Right atrium auricular region (tissue), 2 donors: ENCODE measurements around the gene PRB2. TPM values are rescaled to one million over a fixed set of nuclear protein-coding genes. Genes with fewer than 3 reads are reported as not detected.
"Not testable (repeated sequence)": the region's sequence is repeated elsewhere in the genome, so short reads cannot be mapped to it uniquely, and the experiment has no call there.

Source experiments
- DNase-seq: peaks from one replicate; pipeline ENCODE4 v3.0.0-alpha.2; 2019; ENCODE audit warnings: low spot score
- H3K27ac ChIP-seq, 2 donors: fragments of 200-600 bp; sonication (generic); 1 replicate in 1 of 2; 2 replicates in 1 of 2; pipeline ENCODE4 v1.5.1; 2016 to 2019
- H3K27me3 ChIP-seq, 2 donors: fragments of 200-600 bp; sonication (generic); one replicate each; pipeline versions ENCODE4 v1.5.1 to v1.6.0; 2017 to 2019
- H3K36me3 ChIP-seq: fragments of 200-600 bp; sonication (generic); one replicate; pipeline ENCODE4 v1.5.1; 2016
- H3K4me1 ChIP-seq, 2 donors: fragments of 200-600 bp; sonication (generic); one replicate each; pipeline versions ENCODE4 v1.5.1 to v1.6.0; 2017 to 2019
- H3K4me3 ChIP-seq, 2 donors: fragments of 200-600 bp; sonication (generic); 1 replicate in 1 of 2; 2 replicates in 1 of 2; pipeline ENCODE4 v1.5.1; 2017 to 2019; ENCODE audit warnings: mild to moderate bottlenecking in 1 of 2, moderate library complexity in 1 of 2
- H3K9me3 ChIP-seq, 2 donors: fragments of 200-600 bp; sonication (generic); one replicate each; pipeline ENCODE4 v1.5.1; 2019
- total RNA-seq, 2 donors: library from RNA; depleted of rRNA; stranded (reverse); fragments of >200 nt; gene quantifications; one replicate each; pipeline ENCODE4 v1.1.0, GENCODE V29; 2016
- TF ChIP-seq, protein P1 (sequence below), 2 donors: fragments of 200-600 bp; sonication (generic); IDR thresholded peaks; one replicate each; pipeline ENCODE4 v1.5.1; 2019; ENCODE audit warnings: antibody characterized with exemption in 2 of 2

The PRB2 gene
- total RNA-seq, 2 donors from 2014 or later = not detected

- TF ChIP-seq, protein P1, sequence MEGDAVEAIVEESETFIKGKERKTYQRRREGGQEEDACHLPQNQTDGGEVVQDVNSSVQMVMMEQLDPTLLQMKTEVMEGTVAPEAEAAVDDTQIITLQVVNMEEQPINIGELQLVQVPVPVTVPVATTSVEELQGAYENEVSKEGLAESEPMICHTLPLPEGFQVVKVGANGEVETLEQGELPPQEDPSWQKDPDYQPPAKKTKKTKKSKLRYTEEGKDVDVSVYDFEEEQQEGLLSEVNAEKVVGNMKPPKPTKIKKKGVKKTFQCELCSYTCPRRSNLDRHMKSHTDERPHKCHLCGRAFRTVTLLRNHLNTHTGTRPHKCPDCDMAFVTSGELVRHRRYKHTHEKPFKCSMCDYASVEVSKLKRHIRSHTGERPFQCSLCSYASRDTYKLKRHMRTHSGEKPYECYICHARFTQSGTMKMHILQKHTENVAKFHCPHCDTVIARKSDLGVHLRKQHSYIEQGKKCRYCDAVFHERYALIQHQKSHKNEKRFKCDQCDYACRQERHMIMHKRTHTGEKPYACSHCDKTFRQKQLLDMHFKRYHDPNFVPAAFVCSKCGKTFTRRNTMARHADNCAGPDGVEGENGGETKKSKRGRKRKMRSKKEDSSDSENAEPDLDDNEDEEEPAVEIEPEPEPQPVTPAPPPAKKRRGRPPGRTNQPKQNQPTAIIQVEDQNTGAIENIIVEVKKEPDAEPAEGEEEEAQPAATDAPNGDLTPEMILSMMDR (IDR thresholded peaks at IDR 0.05) = no peak
- DNase-seq = no peak
- Histone ChIP-seq H3K4me1 (no peaks in the 10 kb centered on the region), H3K27ac (no peak overlapping the region), H3K9me3 (no peaks in the 10 kb centered on the region), H3K27me3 (no peaks in the 10 kb centered on the region), H3K4me3 (no peak overlapping the region), H3K36me3 (no peaks in the 10 kb centered on the region)
Measured at GRCh38 chr12:11408096-11408495, 12.7 kb upstream of the PRB2 start.

DNA sequence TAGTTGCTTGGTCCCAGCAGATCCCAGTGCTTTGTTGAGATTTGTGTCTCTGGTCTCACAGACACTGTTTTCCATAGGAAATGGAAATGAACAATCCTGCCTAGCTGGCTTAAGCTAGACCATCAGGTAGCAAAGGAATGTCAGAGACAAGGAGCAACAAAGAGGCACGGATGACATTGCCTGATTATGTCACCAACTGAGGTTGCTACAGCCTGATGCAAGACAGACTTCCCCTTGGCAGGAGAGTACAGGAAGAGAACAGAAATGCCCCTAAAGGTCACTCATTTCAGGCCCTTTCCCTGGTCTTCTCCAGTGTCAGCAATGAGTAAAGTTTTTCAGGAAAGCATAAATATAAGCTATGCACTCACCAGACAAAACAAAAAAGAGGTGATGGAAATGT is 2.0 kb upstream of the PRB2 start:
- Histone ChIP-seq H3K36me3 (no peaks in the 10 kb centered on the region), H3K27me3 (no peaks in the 10 kb centered on the region), H3K4me1 (no peaks in the 10 kb centered on the region), H3K4me3 (no peak overlapping the region), H3K9me3 (no peaks in the 10 kb centered on the region), H3K27ac (no peak overlapping the region)
- TF ChIP-seq, protein P1 (IDR thresholded peaks at IDR 0.05) = no peak
- DNase-seq = no peak

GRCh38 chr12:11391456-11391855 is 3.9 kb downstream of the PRB2 start:
- H3K4me3 ChIP-seq, H3K27me3 ChIP-seq, H3K27ac ChIP-seq, H3K9me3 ChIP-seq, DNase-seq, H3K4me1 ChIP-seq, H3K36me3 ChIP-seq: not testable (repeated sequence)

DNA sequence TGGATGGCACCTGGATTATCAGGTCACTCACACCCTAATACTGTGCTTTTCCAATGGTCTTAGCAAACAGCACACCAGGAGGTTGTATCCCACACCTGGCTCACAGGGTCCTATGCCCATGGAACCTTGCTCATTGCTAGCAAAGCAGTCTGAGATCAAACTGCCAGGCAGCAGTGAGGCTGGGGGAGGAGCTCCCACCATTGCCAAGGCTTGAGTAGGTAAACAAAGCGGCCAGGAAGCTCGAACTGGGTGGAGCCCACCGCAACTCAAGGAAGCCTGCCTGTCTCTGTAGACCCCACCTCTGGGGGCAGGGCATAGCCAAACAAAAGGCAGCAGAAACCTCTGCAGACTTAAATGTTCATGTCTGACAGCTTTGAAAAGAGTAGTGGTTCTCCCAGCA is 17.9 kb downstream of the PRB2 start:
- H3K4me3 ChIP-seq, H3K27me3 ChIP-seq, H3K36me3 ChIP-seq, H3K27ac ChIP-seq, DNase-seq, H3K9me3 ChIP-seq, H3K4me1 ChIP-seq: not testable (repeated sequence)

GRCh38 chr12:11361151-11361550 is 34.2 kb downstream of the PRB2 start:
- H3K36me3 ChIP-seq = no peaks in the 10 kb centered on the region
- DNase-seq = no peak
- no peaks in the 10 kb centered on the region for H3K4me1 ChIP-seq
- no peaks in the 10 kb centered on the region for H3K27me3 ChIP-seq
- no peaks in the 10 kb centered on the region for H3K9me3 ChIP-seq
- H3K4me3 ChIP-seq = no peak overlapping the region
- TF ChIP-seq, protein P1 (IDR thresholded peaks at IDR 0.05) = no peak
- no peak overlapping the region for H3K27ac ChIP-seq

DNA sequence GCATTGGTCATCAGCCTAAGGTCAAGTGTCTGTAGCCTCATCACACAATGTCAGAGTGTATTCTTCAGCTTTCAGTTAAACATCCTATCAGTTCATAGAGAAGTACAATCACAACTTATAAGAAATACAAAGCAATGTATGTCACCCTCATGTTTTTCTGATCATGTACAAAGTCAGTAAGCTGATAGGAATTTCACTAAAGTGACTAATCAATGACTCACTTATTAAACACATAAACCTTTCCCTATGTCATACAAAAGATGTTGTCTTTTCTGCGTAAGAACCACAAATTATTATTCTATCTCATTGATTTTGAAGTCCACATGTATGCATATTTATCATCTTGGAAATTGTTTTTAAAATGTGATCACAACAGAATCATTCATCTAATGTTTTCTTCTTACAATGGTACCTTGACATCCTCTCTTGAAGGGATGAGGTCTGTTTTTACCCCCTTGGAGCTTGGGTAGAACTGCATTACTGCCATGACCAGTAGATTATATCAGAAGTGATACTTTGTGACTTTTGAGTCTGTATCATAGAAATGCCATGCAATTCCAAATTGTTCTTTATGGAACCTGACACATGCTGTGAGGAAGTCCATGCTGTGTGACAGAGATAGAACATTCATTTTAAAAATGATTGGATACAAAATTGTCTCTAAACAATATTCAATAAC is 35.0 kb downstream of the PRB2 start:
- DNase-seq, H3K36me3 ChIP-seq, H3K27ac ChIP-seq, H3K9me3 ChIP-seq, H3K27me3 ChIP-seq, H3K4me1 ChIP-seq, H3K4me3 ChIP-seq: not testable (repeated sequence)

GRCh38 chr12:11351736-11352135 is 43.6 kb downstream of the PRB2 start:
- not testable (repeated sequence) for H3K9me3 ChIP-seq, H3K4me1 ChIP-seq, DNase-seq, H3K27me3 ChIP-seq, H3K36me3 ChIP-seq, H3K27ac ChIP-seq, H3K4me3 ChIP-seq

- Histone ChIP-seq H3K27ac (no peak overlapping the region), H3K4me3 (no peak overlapping the region), H3K4me1 (no peaks in the 10 kb centered on the region), H3K27me3 (no peaks in the 10 kb centered on the region), H3K9me3 (no peaks in the 10 kb centered on the region), H3K36me3 (no peaks in the 10 kb centered on the region)
- TF ChIP-seq, protein P1 (IDR thresholded peaks at IDR 0.05) = no peak
- no peak for DNase-seq
Measured at GRCh38 chr12:11348439-11348838, 46.9 kb downstream of the PRB2 start.
